C4-2B (cell line): ENCODE results near the gene ATXN1.
"Not testable (repeated sequence)": the region's sequence is repeated elsewhere in the genome, so short reads cannot be mapped to it uniquely, and the experiment has no call there.

Source experiments
- H3K27ac ChIP-seq: fragments of 450-650 bp; 2 replicates; pipeline ENCODE4 v1.5.1; 2017
- CTCF ChIP-seq: fragments of 450-650 bp; conservative IDR thresholded peaks from 2 replicates; pipeline ENCODE4 v1.5.1; 2017; ENCODE audit warnings: mild to moderate bottlenecking
- ZFX ChIP-seq: fragments of 450-650 bp; IDR thresholded peaks from 2 replicates; pipeline ENCODE4 v1.6.1; 2017

The ATXN1 gene

GRCh38 chr6:16713597-16713996, 47.7 kb downstream of the ATXN1 start:
- no peak for TF ChIP-seq CTCF
- no peak for TF ChIP-seq ZFX
- H3K27ac ChIP-seq: no peak overlapping the region

GRCh38 chr6:16712931-16713484, 48.3 kb downstream of the ATXN1 start:
- TF ChIP-seq CTCF (peak; percentile 11; the same call in 1 of the 2 replicates), ZFX (no peak)
- H3K27ac ChIP-seq: no peak overlapping the region

GRCh38 chr6:16712255-16712930, 48.9 kb downstream of the ATXN1 start:
- no peak overlapping the region for H3K27ac ChIP-seq
- TF ChIP-seq CTCF (no peak), ZFX (no peak)

- no peak overlapping the region for H3K27ac ChIP-seq
- TF ChIP-seq ZFX (no peak), CTCF (no peak)
These were observed 49.6 kb downstream of the ATXN1 start for GRCh38 chr6:16711546-16712254.

- no peak overlapping the region for H3K27ac ChIP-seq
- TF ChIP-seq ZFX (no peak), CTCF (no peak)
These were observed 54.1 kb downstream of the ATXN1 start for GRCh38 chr6:16706911-16707783.

GRCh38 chr6:16706491-16706890, 54.8 kb downstream of the ATXN1 start:
- not testable (repeated sequence) for H3K27ac ChIP-seq

GRCh38 chr6:16706029-16706428, 55.2 kb downstream of the ATXN1 start:
- no peak overlapping the region for H3K27ac ChIP-seq
- TF ChIP-seq CTCF (no peak), ZFX (no peak)
